Tibial artery (tissue), 4 donors: ENCODE data around the gene HASPIN.

Experiments
- DNase-seq, 2 donors: peaks; one replicate each; pipeline ENCODE4 v3.0.0-alpha.2; 2019
- H3K27ac ChIP-seq, 2 donors: fragments of 200-600 bp; sonication (generic) in 1 of 2; 1 replicate in 1 of 2; 2 replicates in 1 of 2; pipeline ENCODE4 v1.5.1; 2018 to 2019; ENCODE audit warnings: mild to moderate bottlenecking in 1 of 2
- H3K27me3 ChIP-seq, 2 donors: fragments of 200-600 bp; sonication (generic) in 1 of 2; one replicate each; pipeline versions ENCODE4 v1.5.1 to v1.6.0; 2016 to 2019
- H3K36me3 ChIP-seq, 3 donors: fragments of 200-600 bp; sonication (generic) in 2 of 3; one replicate each; pipeline ENCODE4 v1.5.1; 2016 to 2019; ENCODE audit warnings: mild to moderate bottlenecking in 2 of 3
- H3K4me1 ChIP-seq, 4 donors: fragments of 200-600 bp; sonication (generic) in 2 of 4; 1 replicate in 3 of 4; 2 replicates in 1 of 4; pipeline ENCODE4 v1.5.1; 2016 to 2019
- H3K4me3 ChIP-seq, 2 donors: fragments of 200-600 bp; sonication (generic) in 1 of 2; 1 replicate in 1 of 2; 2 replicates in 1 of 2; pipeline ENCODE4 v1.5.1; 2018 to 2019; ENCODE audit warnings: mild to moderate bottlenecking in 2 of 2
- H3K9me3 ChIP-seq, 3 donors: fragments of 200-600 bp; sonication (generic) in 1 of 3; one replicate each; pipeline ENCODE4 v1.5.1; 2016 to 2019
- intact Hi-C: fragments of 100-400 bp; cut with DNase I; formaldehyde crosslinking; loops from one replicate; pipeline ENCODE4 v1.15.0; 2023; ENCODE audit warnings: low total_unique reads
- TF ChIP-seq, protein P1 (sequence below), 2 experiments: fragments of 200-600 bp in 1 of 2; fragments of 450-650 bp in 1 of 2; IDR thresholded peaks; one replicate each; pipeline ENCODE4 v1.5.1; 2017 to 2019; ENCODE audit warnings: antibody characterized with exemption in 2 of 2, mild to moderate bottlenecking in 1 of 2, moderate library complexity in 1 of 2

HASPIN gene

DNA sequence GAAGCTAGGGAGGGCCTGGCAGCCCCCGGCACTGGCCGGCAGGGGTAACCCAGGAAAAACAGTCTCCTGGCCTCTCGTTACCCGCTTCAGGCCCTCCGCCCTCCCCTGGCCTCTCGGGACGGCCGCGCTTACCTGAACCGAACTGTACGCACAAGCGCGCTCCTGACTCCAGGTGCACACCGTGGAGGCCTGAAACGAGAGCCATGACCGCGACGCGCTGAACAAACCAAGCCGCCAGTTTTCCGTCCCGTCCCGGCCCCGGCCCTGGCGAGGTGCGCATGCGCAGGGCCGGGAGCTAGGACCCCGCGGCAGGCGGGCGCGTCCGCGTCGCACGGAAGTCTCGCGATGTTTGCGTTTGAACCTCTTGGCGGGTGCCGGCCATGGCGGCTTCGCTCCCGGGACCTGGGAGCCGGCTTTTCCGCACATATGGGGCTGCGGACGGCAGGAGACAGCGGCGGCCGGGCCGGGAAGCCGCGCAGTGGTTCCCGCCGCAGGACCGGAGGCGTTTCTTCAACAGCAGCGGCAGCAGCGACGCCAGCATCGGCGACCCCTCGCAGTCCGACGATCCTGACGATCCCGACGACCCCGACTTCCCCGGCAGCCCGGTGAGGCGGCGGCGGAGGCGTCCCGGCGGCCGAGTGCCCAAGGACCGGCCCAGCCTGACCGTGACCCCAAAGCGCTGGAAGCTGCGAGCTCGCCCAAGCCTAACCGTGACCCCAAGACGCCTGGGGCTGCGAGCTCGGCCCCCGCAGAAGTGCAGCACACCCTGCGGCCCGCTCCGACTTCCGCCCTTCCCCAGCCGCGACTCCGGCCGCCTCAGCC lies at the start of gene HASPIN:
Gene HASPIN (plus strand): TSS at position 348 of the 822 bp plus-strand sequence. CDS start 33 bp downstream, at position 381.
- no peaks in the 10 kb centered on the region for H3K27me3 ChIP-seq
- H3K4me1 ChIP-seq, result peaks cover 0 to 40% (median 18%) of the 10 kb centered on the region in 4 donors
- intact Hi-C loops, result no loop called here
- H3K27ac ChIP-seq, result peak within 1 kb of the TSS; percentile 87 to 91
- H3K36me3 ChIP-seq, result peaks cover 0 to 14% (median 5%) of the 10 kb centered on the region in 3 donors
- peak within 1 kb of the TSS; percentile 89 to 97 for H3K4me3 ChIP-seq
- TF ChIP-seq, protein P1, sequence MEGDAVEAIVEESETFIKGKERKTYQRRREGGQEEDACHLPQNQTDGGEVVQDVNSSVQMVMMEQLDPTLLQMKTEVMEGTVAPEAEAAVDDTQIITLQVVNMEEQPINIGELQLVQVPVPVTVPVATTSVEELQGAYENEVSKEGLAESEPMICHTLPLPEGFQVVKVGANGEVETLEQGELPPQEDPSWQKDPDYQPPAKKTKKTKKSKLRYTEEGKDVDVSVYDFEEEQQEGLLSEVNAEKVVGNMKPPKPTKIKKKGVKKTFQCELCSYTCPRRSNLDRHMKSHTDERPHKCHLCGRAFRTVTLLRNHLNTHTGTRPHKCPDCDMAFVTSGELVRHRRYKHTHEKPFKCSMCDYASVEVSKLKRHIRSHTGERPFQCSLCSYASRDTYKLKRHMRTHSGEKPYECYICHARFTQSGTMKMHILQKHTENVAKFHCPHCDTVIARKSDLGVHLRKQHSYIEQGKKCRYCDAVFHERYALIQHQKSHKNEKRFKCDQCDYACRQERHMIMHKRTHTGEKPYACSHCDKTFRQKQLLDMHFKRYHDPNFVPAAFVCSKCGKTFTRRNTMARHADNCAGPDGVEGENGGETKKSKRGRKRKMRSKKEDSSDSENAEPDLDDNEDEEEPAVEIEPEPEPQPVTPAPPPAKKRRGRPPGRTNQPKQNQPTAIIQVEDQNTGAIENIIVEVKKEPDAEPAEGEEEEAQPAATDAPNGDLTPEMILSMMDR (IDR thresholded peaks at IDR 0.05), result peak; percentile 23 to 45
- DNase-seq, result peak; percentile 78 to 93
- no peaks in the 10 kb centered on the region for H3K9me3 ChIP-seq

- H3K27ac ChIP-seq, result no peak overlapping the region
- H3K4me1 ChIP-seq, result no peaks in the 10 kb centered on the region
- H3K27me3 ChIP-seq, result peaks cover 0 to 13% of the 10 kb centered on the region in 2 donors
- DNase-seq, result no peak
- H3K4me3 ChIP-seq, result no peak overlapping the region
- intact Hi-C loops, result no loop called here
- peaks cover 0 to 12% (median 0%) of the 10 kb centered on the region in 3 donors for H3K36me3 ChIP-seq
- TF ChIP-seq, protein P1 (IDR thresholded peaks at IDR 0.05), result no peak
- H3K9me3 ChIP-seq, result no peaks in the 10 kb centered on the region
Measured at GRCh38 chr17:3675886-3676285, 47.8 kb upstream of the HASPIN start.

- Histone ChIP-seq H3K36me3 (no peaks in the 10 kb centered on the region), H3K27ac (no peak overlapping the region), H3K27me3 (peaks cover 0 to 36% of the 10 kb centered on the region in 2 donors), H3K9me3 (no peaks in the 10 kb centered on the region), H3K4me3 (no peak overlapping the region), H3K4me1 (no peaks in the 10 kb centered on the region)
- no peak for DNase-seq
- intact Hi-C loops, result no loop called here
- TF ChIP-seq, protein P1 (IDR thresholded peaks at IDR 0.05), result no peak
Measured at GRCh38 chr17:3678095-3678820, 45.4 kb upstream of the HASPIN start.

- no peak overlapping the region for H3K27ac ChIP-seq
- no peaks in the 10 kb centered on the region for H3K9me3 ChIP-seq
- intact Hi-C loops, result no loop called here
- H3K4me1 ChIP-seq, result no peaks in the 10 kb centered on the region
- no peak overlapping the region for H3K4me3 ChIP-seq
- peaks cover 0 to 42% of the 10 kb centered on the region in 2 donors for H3K27me3 ChIP-seq
- H3K36me3 ChIP-seq, result no peaks in the 10 kb centered on the region
- no peak for DNase-seq
- TF ChIP-seq, protein P1 (IDR thresholded peaks at IDR 0.05), result no peak
Measured at GRCh38 chr17:3678821-3679530, 44.7 kb upstream of the HASPIN start.

GRCh38 chr17:3679531-3680126 lies 44.1 kb upstream of the HASPIN start:
- peaks cover 0 to 48% of the 10 kb centered on the region in 2 donors for H3K27me3 ChIP-seq
- H3K27ac ChIP-seq, result no peak overlapping the region
- TF ChIP-seq, protein P1 (IDR thresholded peaks at IDR 0.05), result no peak
- no peaks in the 10 kb centered on the region for H3K9me3 ChIP-seq
- H3K4me3 ChIP-seq, result no peak overlapping the region
- H3K4me1 ChIP-seq, result no peaks in the 10 kb centered on the region
- DNase-seq, result no peak
- H3K36me3 ChIP-seq, result no peaks in the 10 kb centered on the region
- intact Hi-C loops, result no loop called here
